Measurements from ENCODE around the gene HCFC1R1.
A peak's percentile ranks its signal among the peaks of the same experiment; 100 is the strongest.
"Not testable (repeated sequence)": the region's sequence is repeated elsewhere in the genome, so short reads cannot be mapped to it uniquely, and the experiment has no call there.

HCFC1R1 gene, protein sequence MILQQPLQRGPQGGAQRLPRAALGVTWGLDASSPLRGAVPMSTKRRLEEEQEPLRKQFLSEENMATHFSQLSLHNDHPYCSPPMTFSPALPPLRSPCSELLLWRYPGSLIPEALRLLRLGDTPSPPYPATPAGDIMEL

DNA sequence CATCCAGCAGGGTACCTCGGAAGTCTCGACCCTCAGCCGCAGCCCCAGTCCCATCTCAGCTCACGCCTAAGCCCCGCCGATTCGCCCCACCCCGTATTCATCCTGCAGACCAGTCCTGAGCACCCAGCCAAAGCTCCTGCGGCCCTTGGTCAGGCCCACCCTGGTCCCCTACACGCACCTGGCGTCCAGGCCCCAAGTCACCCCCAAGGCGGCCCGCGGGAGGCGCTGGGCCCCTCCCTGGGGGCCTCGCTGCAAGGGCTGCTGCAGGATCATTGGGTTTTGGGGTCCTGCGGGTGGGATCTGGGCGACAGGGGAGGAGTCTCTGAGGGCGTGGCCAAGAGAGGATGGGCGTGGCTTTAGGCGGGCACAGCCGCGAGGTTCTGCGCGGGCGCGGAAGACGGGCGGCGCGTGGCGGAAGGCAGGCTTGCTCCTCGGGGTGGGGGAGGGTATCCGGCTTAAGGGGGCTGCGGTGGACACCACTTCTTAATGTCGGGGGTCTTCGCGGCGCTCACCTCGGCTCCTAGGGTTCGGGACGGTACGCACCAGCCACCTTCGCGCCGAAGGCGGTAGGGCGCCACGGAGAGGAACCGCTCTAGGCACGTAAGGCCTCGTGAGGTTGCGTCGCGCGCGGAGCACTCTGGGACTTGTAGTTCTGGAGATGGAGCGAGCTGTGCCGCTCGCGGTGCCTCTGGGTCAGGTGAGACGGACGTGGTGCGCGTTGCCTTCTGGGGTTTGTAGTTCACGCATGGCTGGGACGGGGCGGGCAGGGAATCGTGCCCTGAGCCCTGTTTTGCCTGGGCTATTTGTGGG, at the start of gene HCFC1R1, which contains the start of gene THOC6:
Gene HCFC1R1 (minus strand): TSS at position 274 of the 810 bp plus-strand sequence. CDS start 1 bp downstream, at position 273.
Gene THOC6 (plus strand): TSS at position 367 of the 810 bp plus-strand sequence. CDS start 292 bp downstream, at position 659.
- DNase-seq, result peak; percentile 82

DNA sequence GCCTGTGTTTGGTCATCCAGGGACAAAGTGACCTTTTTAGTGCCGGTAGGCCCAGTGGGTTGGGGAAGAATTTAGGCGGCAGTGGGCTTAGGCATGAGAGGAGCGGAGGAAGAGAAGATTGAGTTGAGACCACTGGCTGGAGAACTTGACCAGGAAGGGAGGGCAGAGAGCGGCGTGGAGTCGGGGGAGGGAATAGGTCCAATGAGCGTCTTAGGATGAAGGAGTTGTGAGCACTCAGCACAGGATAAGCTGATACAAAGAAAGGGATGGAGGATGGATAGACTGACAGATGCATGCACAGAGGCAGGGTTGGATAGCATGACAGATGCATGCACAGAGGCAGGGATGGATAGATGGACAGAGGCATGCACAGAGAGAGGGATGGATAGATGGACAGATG, 49.7 kb upstream of the HCFC1R1 start:
- DNase-seq, result no peak

DNA sequence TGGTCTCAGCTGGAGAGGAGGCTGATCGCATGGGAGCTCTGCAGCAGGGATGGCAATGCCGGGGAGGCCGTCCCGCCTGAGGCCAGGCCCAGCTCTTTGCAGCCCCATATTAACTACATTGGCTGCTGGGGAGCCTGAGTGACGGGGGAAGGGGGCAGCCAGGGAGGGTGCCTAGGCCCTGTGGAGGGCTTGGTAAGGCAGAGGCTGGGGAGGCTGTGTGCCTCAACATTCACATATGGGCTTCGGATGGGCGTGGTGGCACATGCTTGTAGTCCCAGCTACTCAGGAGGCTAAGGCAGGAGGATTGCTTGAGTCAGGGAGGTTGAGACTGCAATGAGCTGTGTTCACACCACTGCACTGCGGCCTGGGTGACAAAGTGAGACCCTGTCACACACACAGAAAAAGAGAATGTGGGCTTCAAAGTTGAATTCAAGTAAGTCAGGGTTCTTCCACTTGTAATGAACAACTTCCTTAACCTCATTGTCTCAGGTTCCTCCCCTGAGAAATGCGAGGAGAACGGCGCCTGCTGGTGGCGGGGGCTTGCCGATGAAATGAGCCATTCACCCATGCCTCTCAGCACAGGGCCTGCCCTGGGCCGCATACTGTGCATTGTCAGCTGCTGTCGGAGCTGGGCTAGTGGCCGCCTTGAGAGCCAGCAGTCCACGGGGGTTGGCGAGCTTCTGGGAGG, 49.0 kb upstream of the HCFC1R1 start:
- DNase-seq, result not testable (repeated sequence)

DNA sequence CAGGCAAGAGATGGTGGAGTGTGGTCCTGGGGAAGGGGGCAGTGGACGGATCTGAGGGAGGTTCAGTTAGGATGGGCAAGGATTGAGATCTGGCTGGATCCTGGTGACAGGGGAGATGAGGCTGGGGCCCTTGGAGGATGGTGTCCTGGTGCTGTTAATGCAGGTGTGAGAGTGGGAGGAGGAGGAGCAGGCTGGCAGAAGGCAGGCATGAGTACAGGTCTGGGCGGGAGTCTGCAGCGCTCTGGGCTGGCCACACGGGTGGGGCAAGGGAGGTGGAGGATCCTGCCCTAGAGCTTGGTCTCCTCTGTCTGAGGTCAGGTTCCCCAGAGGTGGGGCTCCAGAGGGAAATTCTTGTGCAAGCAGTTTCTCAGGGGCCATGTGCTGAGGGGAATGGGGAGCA, 48.4 kb upstream of the HCFC1R1 start:
- not testable (repeated sequence) for DNase-seq

DNA sequence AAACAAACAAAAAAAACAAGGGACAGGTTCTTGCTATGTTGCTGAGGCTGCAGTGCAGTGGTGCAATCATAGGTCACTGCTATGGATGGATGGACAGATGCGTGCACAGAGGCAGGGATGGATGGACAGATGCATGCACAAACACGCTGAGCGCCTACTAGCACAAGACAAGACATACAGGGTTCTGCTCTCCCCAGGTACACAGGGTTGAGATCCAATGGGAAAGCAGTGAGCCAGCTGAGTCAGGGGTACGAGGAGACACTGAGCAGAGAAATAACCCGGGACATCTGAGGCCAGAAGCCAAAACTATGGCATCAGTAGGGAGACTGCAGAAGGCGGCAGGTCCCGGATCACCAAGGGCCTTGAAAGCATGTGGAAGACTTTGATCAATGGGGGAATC, 47.9 kb upstream of the HCFC1R1 start:
- DNase-seq, result no peak

DNA sequence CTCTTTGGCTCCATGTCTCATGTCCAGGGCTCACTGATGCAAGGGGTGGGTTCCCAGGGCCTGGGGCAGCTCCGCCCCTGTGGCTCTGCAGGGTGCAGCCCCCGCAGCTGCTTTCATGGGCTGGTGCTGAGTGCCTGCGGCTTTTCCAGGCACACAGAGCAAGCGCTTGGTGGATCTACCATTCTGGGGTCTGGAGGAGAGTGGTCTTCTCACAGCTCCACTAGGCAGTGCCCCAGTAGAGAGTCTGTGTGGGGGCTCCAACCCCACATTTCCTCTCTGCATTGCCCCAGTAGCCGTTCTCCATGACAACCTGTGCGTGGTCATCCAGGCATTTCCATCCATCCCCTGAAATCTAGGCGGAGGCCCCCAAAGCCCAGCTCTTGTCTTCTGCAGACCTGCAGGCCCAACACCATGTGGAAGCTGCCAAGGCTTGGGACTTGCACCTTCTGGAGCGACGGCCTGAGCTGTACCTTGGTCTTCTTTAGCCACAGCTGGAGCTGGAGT, 46.9 kb upstream of the HCFC1R1 start:
- no peak for DNase-seq

DNA sequence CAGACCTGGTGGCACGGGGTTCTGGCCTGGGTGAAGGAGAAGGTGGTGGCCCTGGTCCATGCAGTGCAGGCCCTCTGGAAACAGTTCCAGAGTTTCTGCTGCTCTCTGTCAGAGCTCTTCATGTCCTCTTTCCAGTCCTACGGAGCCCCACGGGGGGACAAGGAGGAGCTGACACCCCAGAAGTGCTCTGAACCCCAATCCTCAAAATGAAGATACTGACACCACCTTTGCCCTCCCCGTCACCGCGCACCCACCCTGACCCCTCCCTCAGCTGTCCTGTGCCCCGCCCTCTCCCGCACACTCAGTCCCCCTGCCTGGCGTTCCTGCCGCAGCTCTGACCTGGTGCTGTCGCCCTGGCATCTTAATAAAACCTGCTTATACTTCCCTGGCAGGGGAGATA, 45.4 kb upstream of the HCFC1R1 start:
- not testable (repeated sequence) for DNase-seq

DNA sequence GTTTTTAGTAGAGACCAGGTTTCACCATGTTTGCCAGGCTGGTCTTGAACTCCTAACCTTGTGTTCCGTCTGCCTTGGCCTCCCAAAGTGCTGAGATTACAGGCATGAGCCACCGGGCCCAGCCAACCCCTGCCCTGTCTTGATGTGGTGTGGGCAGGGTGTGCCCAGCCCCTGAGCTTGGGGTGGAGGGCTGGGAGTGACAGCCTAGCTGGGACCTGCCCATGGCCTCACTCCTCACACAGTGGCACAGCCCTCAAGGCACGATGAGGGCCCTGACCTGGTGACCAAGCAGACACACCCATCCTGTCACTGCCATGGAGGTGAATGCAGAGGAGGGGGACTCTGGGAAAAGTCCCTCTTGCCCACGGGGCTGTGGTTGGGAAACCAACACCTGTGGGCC, 44.7 kb upstream of the HCFC1R1 start:
- DNase-seq, result no peak

DNA sequence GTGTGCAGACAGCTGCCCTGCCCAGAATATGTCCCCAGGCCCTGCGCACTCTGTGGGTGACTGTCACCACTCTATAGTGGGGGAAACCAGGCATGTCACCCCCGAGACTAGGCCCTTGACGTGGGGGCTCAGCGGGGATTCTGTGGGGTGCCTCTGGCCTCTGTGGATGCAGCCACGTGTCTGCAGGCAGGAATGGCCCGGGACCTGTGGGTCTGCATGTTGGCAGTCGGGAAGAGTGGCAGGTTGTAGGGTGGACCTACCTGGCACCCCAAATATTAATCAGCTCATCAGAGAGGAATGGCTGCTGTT, 42.7 kb upstream of the HCFC1R1 start:
- DNase-seq, result no peak

DNA sequence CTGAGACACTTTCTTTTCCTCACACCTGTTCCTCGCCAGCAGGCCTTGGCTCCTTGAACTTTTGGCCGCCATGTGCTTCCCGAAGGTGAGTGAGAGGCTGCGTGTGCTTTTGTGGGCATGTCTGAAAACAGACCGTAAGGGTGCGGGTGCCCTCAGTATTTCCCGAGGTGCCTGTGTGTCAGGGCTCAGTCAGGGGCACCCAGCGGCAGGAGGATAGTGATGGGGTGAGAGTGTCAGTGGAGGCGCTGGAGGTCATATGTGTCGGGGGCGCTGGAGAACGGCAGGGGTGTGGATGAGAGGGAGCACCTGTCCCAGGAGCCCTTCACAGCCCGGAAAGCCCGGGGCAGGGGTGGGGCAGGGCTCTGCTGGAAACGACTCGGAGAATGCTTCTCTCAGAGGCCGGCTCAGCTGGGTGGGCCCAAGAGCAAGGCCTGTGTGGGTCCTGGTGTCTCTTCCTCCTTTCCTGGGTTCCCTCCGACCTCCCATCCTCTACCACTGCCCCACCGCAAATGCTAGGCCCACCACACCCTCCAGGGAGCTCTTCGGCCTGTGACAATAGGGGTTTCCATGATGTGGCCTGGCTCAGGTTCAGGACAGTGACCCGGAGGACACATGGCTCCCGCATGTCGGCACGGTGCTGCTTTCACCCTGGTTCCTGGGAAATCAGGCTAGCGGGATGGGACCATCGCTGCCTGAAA, 42.1 kb upstream of the HCFC1R1 start:
- no peak for DNase-seq

DNA sequence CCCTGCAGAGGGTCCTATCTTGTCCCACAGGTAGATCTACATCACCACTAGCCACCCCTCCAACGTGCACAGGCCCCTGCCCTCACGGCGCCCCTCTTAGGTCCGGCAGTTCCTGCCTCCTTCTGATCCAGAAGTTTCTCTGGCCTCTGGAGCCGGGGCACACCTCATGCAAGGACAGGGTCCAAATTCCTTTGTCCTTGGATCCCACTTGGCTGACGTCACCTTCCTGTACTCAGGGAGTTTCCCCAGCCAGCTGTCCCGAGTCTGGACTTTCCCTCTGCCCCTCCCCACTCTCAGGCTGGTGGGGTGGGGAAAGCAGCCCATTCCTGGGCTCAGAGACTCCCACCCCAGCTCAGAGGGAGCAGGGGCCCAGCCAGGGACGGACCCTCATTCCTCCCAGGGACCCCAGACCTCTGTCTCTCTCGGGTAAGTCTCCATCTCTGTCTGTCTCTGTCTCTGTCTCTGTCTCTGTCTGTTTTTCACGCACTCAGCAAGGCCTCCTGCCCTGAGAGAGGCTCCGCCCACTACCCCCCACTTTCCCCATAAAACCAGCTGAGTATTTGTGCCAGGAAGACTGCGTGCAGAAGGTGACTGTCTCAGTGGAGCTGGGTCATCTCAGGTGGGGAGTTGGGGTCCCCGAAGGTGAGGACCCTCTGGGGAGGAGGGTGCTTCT, 41.5 kb upstream of the HCFC1R1 start, which contains the start of gene IL32:
Gene IL32 (plus strand): TSS at position 572 of the 673 bp plus-strand sequence. CDS start 172 bp downstream, outside the sequence.
- no peak for DNase-seq

DNA sequence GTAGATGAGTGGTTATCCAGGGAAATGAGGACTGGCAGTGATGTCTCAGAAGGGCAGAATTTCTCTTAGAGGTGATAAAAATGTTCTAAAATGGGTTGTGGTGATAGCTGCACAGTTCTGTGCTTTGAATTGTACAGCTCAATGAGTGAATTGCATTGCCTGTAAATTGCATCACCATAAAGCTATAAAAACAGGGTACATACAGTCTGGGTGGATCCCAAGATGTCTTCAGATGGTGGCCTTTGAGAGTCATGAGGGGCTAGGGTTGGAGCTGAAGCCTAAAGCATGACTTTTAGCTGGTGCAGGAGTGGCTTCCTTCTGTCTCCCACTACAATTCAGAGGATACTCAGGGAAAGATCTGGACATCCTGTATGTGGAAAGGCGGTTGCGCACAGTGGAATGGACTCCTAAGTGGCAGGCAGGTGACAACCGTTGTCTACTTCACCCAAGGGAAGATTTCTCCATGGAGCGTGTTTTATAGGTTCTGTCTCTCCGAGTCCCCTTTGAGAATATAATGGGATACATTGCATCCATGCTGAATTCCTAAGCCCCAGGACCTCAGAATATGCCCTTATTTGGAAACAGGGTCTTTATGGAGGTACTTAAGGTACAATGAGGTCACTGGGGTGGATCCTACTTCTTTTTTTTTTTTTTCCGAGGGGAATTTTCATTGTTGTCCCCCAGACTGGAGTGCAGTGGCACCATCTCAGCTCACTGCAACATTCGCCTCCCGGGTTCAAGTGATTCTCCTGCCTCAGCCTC, 40.1 kb upstream of the HCFC1R1 start:
- DNase-seq, result no peak

DNA sequence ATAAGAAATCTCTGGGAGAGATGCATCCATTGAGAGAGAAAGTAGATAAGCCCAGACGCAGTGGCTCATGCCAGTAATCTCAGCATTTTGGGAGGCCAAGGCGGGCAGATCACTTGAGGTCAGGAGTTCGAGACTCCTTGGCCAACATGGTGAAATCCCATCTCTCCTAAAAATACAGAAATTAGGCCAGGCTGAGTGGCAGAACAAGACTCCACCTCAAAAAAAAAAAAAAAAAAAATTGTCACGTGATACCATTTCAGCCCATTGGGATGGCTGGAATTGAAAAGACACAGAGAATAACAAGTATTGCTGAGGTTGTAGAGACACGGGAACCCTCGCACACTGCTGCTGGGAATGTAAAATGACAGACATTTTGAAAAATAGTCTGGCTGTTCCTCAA, 38.8 kb upstream of the HCFC1R1 start:
- DNase-seq, result no peak

DNA sequence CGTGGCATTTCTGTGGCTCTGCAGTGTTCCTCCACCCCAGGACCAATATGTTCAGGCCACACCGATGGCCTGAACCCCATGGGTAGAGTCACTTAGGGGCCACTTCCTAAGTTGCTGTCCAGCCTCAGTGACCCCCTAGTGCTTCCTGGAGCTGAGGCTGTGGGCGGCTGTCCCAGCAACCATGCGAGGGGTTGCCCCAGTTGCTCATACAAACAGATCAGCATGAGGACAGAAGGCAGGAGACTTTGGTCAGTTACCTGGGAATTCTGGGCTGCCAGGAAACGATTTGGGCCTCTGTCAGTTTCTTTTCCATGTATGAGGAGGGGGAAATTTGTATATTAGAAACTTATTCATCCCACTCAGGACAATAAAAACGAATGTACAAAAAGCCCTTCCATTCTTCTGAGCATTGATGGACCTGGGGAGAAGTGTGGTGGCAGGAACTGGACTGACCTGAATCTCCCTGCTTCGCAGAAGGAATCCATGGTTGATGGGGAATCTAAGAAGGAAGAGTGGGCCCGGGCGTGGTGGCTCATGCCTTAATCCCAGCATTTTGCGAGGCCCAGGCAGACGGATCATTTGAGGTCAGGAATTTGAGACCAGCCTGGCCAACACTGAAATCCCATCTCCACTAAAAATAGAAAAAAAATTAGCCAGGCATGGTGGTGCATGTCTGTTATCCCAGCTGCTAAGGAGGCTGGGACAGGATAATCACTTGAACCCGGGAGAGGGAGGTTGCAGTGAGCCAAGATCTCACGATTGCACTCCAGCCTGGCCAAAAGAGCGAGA, 36.8 kb upstream of the HCFC1R1 start:
- no peak for DNase-seq

DNA sequence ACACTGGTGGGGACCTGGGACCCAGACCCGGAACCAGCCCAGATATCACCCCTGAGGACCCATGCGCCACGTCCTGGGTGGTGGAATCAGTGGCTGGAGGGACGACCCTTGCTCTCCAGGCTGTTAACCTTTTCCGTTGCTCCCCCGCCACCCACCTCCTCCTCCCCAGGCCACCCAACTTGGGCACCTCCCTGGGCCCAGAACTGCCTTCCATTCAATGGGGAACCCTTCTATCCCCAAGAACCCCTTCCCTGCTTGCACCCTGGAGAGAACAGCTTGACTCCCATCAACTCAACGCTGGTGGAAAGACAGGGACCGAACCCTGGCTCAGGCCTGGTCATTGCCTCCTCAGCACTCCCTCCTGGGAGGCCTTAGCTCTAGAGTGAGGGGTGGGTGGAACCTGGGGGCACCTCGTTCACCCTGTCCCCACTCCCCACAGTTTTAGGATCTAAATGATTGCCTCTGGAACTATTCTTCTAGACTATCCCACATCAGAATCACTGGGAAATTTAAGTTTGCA, 36.0 kb upstream of the HCFC1R1 start:
- DNase-seq, result no peak

DNA sequence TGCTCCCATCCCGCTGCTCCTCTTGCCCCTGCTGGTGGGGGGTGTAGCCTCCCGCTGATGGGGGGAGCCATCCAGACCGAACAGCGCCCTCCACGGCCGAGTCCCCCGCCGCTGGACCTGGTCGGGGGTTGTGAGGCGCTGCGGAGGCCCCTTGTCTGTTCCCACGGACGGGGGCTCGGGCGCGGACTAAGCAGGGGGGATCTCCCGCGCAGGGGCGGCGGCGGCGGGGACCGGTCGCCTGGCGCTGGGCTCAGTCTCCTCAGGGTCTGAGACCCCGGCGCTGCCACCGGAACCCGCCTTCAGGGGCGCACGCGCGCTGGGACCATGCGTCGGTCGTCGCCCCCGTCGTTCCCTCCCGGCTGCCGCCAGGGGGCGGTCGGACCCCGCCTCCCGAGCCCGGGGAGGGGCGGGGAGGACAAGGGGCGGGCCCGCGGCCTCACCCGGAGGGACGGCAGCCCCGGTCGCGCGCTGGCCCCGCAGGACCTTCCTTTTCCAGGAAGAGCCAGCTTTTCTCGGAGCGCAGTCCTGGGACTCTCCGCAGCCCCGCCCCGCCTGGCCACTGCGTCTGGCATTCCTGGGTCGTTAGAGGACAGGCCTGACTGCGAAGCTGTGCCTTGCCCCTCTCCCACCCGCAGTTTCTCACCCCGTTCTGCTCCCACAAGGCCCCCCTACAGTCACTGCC, 35.4 kb upstream of the HCFC1R1 start:
- no peak for DNase-seq

DNA sequence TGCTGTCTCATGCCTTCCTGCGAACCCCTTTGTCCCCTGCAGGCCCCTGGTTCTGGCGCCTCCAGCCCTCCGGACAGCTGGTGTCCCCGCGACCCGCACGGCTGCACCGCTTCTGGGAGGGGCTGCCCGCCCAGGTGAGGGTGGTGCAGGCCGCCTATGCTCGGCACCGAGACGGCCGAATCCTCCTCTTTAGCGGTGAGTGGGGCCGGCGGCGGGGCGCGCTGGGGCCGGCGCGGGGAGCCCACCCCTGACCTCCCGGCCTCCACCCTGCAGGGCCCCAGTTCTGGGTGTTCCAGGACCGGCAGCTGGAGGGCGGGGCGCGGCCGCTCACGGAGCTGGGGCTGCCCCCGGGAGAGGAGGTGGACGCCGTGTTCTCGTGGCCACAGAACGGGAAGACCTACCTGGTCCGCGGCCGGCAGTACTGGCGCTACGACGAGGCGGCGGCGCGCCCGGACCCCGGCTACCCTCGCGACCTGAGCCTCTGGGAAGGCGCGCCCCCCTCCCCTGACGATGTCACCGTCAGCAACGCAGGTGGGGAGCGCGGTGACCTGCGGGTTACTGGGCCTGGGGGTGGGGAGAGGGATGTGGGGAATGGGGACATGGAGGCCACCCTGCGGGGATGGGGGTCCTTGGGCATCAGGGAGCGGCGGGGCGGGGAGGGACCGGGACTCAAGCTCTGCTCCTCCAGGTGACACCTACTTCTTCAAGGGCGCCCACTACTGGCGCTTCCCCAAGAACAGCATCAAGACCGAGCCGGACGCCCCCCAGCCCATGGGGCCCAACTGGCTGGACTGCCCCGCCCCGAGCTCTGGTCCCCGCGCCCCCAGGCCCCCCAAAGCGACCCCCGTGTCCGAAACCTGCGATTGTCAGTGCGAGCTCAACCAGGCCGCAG, 34.6 kb upstream of the HCFC1R1 start:
- DNase-seq, result no peak

DNA sequence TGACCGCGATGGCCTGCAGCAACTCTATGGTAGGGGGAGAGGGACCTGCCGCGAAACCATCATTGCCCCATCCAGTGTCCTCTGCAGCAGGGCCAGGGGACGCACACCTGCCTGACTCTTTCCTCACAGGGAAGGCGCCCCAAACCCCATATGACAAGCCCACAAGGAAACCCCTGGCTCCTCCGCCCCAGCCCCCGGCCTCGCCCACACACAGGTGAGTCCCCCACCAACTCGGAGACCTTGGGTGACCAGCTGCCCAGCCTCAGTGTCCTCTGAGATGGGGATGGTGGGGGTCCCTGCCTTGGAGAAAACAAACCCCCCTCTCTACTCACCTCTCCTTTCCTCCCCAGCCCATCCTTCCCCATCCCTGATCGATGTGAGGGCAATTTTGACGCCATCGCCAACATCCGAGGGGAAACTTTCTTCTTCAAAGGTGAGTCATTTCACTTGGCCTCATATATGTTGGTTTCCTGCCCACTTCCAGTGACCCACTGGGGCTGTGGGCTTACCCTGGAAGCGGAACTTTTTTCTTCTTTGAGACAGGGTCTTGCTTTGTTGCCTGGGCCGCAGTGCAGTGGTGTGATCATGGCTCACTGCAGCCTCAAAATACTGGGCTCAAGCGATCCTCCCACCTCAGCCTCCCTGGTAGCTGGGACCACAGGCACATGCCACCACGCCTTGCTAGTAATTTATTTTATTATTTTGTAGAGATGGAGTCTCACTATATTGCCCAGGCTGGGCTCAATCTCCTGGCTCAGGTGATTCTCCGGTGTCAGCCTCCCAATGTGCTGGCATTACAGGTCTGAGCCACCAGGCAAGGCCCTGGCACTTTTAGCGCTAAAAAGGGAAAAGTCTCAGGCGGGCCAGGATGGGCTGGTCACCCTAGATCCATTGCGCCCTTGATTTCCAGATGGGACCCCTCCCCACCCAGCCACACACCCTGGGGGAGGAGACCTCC, 33.7 kb upstream of the HCFC1R1 start:
- no peak for DNase-seq

Measured in NCI-H2081 treated with DMSO at 0.1 percent for 48 hours (cell line).